ENCODE measurements around the gene IL21R.

IL21R gene

DNA sequence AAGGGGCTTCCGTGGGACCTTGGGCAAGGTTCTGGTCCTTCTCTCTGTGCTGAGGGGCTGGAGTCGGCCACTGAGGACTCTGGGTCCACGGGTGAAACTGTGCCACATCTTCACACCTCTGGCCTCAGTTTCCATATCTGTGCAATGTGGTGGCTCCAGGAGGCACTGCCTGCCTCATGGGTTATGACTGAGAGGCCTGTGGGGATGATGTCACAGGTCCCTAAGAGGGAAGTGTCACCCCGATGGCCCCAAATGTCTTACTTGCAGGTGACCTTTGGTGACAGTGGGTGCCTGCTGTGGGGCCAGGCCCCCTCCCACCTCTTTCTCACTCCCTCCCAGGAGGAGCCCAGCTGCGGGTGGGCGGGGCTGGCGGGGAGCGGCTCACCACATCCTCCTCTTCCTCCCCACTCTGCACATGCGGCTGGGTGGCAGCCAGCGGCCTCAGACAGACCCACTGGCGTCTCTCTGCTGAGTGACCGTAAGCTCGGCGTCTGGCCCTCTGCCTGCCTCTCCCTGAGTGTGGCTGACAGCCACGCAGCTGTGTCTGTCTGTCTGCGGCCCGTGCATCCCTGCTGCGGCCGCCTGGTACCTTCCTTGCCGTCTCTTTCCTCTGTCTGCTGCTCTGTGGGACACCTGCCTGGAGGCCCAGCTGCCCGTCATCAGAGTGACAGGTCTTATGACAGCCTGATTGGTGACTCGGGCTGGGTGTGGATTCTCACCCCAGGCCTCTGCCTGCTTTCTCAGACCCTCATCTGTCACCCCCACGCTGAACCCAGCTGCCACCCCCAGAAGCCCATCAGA lies at the start of gene IL21R:
IL21R (plus strand) TSS at position 407 of the 801 bp plus-strand sequence. CDS start 27,898 bp downstream, outside the sequence.
- peak; percentile 73 to 88 (median 73) for DNase-seq

DNA sequence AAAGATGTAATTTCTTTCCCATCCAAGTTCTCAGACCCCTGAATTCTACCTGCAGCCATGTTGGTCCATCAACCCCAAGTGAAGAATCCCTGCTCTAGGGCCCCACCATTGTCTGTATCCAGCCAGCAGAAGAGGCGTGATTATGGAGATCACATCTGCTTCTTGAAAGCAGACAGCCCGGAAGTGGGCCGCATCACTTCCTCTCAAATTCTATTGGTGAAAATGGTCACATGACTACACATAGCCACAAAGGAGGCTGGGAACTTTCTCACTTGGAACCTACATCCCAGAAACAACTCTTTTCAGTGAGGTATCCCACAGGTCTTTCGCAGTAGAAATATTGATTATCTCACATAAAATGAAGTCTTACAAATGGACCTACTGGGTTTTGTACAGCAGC lies 48.1 kb upstream of the IL21R start:
- no peak for DNase-seq

DNA sequence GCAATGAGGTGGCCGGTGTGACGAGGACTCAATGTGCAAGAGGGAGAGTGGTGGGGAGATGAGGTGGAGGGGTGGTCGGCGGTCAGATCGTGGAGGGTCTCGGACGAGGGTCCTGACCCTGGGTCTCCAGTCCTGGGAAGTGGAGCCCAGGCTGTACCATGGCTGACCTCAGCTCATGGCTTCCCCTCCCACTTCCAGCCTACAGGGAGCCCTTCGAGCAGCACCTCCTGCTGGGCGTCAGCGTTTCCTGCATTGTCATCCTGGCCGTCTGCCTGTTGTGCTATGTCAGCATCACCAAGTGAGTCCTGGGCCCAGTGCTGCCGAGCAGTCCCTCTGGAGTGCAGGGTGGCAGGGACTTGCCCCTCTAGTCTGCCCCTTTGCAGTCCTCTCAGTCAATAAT lies 46.4 kb upstream of the IL21R start:
- DNase-seq = peak; percentile 69 to 70 (median 69)

DNA sequence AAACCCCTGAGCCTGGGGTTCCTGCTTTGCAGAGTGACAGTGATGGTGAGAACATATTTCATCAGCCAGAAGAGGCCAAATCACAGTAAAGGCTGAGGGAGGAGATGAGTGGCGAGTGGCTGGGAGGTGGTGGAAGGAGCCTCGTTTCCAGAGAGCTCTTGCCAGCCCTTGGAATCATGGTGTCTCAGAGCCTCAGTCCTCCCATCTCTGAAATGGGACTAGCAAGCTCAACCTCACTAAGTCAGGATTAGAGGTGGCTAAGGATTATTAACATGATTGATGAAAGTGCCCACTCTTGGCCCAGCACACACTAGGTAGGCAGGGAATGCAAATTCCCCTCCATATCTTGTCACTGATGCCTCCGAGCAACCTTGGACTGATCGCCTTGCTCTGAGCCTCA lies 45.2 kb upstream of the IL21R start:
- DNase-seq = no peak

DNA sequence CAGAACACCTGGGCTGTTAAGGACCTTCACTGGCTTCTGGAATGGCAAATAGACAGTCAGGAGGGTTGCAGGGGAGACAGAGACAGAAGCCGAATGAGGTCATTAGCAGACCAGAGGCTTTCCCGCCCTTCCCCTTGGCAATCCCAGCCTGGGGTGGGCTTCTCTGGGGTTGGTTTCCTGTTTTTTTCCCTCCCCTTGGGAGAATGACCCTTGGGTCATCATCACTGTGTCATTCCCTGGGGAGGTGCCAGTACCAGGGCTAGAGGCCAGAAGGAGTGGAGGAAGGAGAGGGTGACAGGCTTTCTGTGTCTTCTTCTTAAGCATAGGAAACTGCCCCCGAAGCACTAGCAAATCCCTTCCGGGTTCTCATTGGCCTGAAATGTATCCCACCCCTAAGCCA lies 42.9 kb upstream of the IL21R start:
- no peak for DNase-seq

DNA sequence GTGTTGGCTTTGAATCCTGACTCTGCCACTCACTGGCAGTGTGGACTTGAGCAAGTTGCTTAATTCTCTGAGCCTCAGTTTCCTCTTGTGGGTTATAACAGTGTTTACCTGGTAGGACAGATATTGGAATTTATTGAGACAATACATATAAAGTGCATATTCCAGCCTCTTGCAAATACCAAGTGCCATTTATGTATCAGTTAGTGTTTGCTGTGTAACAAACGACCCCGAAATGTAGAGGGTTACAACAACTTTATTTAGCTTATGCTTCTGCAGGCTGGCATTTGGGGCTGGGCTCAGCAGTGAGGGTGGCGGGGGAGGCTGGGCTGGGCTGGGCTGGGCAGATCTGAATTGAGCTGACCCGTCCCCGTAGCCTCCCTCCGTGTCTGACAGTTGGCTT lies 42.4 kb upstream of the IL21R start:
- DNase-seq = no peak

DNA sequence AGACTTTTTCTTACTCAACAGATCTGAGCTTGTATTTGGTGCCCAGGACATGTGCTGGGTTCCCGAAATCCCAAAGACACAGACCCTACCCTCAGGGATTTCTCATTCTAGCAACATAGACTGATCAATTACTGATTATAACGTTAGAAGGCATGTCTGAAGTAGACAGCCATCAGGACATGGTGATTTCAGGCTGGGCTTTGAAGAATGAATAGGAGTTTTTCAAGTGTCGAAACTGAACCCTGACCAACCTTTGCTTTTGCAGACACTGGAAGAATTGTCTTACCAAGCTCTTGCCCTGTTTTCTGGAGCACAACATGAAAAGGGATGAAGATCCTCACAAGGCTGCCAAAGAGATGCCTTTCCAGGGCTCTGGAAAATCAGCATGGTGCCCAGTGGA lies 40.0 kb upstream of the IL21R start:
- DNase-seq = no peak

DNA sequence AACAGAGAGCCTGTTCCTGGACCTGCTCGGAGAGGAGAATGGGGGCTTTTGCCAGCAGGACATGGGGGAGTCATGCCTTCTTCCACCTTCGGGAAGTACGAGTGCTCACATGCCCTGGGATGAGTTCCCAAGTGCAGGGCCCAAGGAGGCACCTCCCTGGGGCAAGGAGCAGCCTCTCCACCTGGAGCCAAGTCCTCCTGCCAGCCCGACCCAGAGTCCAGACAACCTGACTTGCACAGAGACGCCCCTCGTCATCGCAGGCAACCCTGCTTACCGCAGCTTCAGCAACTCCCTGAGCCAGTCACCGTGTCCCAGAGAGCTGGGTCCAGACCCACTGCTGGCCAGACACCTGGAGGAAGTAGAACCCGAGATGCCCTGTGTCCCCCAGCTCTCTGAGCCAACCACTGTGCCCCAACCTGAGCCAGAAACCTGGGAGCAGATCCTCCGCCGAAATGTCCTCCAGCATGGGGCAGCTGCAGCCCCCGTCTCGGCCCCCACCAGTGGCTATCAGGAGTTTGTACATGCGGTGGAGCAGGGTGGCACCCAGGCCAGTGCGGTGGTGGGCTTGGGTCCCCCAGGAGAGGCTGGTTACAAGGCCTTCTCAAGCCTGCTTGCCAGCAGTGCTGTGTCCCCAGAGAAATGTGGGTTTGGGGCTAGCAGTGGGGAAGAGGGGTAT lies 39.3 kb upstream of the IL21R start:
- DNase-seq = no peak

DNA sequence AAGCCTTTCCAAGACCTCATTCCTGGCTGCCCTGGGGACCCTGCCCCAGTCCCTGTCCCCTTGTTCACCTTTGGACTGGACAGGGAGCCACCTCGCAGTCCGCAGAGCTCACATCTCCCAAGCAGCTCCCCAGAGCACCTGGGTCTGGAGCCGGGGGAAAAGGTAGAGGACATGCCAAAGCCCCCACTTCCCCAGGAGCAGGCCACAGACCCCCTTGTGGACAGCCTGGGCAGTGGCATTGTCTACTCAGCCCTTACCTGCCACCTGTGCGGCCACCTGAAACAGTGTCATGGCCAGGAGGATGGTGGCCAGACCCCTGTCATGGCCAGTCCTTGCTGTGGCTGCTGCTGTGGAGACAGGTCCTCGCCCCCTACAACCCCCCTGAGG lies 38.7 kb upstream of the IL21R start:
- DNase-seq = no peak

DNA sequence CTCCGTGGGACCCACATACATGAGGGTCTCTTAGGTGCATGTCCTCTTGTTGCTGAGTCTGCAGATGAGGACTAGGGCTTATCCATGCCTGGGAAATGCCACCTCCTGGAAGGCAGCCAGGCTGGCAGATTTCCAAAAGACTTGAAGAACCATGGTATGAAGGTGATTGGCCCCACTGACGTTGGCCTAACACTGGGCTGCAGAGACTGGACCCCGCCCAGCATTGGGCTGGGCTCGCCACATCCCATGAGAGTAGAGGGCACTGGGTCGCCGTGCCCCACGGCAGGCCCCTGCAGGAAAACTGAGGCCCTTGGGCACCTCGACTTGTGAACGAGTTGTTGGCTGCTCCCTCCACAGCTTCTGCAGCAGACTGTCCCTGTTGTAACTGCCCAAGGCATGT lies 38.2 kb upstream of the IL21R start:
- DNase-seq = no peak

DNA sequence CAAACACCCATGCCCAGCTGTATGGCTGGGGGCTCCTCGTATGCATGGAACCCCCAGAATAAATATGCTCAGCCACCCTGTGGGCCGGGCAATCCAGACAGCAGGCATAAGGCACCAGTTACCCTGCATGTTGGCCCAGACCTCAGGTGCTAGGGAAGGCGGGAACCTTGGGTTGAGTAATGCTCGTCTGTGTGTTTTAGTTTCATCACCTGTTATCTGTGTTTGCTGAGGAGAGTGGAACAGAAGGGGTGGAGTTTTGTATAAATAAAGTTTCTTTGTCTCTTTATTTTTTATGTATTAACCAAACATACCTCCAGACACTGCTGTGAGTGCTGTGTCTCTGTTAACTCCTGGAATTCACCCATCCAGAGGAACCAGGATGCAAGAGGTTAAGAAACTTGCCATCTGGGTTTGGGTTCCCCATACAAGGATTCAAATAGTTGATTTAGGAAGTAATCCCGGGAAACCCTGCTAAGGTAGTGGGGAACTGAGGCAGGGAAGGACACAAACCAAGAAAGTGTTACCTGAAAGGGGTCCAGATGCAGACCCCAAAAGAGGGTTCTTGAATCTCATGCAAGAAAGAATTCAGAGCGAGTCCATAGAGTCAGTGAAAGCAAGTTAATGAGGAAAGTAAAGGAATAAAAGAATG lies 37.4 kb upstream of the IL21R start:
- DNase-seq = no peak

DNA sequence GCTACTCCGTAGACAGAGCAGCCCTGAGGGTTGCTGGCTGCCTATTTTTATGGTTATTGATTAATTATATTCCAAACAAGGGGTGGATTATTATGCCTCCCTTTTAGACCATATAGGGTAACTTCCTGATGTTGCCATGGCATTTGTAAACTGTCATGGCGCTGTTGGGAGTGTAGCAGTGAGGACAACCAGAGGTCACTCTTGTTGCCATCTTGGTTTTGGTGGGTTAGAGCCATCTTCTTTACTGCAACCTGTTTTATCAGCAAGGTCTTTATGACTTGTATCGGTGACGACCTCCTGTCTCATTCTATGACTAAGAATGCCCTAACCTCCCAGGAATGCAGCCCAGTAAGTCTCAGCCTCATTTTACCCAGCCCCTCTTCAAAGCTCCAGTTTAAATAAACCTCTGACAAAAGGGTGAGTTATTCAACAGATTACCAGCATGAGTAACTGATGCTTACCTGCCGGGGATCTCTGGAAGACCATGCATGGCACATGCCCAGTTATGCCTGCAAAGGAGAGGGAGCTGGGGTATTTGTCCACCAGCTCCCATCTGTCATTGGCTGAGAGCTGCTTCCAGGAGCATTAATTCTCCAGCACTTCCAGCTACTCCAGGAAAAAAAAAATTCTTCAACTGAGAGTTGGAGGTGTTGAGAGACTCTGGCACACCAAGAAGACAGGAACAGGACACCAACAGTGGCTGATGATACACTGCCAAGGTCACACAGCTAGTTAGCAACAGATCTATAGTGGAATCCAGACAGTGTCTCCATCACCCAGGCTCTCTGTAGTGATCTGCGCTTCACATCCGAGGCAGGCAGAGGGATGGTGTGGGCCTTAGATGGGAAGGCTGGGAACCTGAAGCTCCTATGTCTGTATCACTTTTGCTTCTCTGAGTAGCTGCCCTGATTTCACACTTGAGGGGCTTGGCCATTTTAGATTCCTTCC lies 36.6 kb upstream of the IL21R start:
- DNase-seq = no peak

DNA sequence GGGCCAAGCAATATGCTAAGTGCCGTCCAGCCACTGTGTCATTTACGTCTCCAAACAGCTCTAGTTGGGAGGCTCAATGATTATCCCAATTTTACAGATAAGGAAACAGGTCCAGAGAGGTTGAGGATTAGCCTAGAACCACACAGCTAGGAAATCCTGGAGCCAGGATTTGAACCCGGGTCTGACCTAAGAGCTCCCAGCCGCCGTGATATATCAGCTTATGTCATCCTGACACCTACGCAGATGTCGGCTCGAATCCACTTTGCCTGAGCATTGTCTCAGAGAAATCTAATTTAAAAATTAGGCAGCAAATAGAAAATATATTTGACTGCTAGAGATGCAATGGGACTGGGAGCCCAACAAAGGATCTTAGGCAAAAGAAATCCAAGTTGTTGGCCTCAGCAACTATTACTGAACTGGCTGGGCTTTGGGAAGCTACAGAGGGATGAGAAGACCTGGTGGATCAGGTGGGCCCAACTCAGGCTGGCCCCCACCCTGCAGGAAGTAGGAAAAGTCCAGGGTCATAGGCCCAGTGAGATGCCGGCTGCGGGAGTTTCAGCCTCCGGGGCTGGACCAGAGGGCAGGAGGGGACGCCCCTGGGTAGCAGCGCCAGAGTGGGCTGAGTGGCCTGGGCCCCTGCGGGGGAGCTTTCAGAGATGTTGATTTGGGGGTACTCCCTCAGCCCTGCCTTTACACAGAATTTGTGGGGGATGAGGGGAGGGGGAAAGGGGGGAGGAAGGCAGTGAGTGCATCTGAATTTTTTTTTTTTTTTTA lies 35.1 kb upstream of the IL21R start:
- peak in 2 of 3 donors; percentile 24 to 59 for DNase-seq

DNA sequence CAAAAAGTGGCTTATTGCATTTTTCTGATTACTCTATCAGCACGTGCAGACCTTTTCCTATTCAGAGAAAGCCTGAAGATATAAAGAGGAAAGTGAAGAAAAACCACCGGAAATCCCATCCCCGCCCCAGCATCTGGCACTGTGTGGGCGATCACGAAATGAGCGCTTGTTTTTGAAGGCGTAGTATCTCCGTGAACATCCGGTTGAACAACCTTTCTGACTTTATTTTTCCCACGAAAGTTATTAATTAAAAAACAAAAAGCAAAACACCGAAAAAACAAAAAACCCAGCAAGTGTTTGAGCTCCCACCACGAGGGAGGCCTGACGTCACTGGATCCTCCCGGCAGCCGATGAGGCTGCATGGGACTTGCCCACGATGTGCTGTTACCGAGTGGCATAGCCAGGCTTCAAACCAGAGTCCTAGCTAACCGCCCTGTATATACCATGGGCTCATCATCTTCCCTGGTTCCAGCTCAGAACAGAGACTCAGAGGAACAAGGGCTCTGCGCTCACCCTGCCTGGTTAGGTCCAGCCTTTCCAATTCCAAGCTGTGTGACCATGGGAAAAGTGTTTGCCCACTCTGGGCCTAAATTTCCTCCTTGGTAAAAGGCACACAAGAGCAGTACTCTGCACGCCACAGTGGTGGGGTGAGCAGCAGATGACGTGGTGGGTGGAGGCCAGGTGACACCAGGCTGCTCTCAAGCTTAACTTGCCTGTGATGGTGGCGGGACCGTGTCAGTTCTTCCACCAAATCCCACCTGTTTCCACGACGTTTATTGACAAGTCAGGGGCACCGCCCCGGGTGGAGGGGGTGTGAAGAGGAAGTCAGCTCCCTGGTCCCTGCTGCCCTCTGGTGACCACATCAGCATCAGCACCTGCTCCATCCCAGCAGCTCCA lies 34.3 kb upstream of the IL21R start:
- DNase-seq = peak; percentile 95 to 98 (median 95)

DNA sequence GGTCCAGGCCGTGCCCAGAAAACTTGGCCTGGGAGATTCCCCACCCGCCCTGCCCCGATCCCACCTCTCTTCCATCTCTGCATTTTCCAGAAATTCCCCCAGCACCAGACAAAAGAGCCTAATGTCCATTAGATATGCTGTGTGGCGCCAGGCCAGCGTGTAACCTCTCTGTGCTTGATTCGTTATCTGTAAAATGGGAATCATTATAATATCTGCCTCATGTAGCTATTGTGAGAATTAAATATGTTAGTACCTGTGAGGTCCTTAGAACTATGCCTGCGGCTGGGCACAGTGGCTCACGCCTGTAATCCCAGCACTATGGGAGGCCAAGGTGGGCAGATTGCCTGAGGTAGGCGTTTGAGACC lies 33.6 kb upstream of the IL21R start:
- no peak for DNase-seq

DNA sequence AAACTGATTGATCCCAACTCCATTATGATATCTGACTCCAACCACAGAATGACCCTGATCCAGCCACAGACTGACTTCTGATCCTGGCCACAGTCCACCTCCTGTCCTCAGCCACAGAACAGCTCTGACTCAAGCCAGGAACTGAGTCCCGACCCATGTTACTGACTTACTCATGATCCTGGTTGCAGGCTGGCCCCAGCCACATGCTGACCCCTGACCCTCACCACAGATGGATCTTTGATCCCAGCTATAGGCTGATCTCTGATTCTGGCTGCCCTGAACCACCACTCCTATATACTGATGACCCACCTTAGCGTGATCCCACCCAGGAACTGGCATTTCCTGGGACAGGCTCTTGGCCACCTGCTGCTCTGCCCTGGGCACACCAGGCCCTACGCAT lies 32.2 kb upstream of the IL21R start:
- DNase-seq = peak in 1 of 3 donors; percentile 32

DNA sequence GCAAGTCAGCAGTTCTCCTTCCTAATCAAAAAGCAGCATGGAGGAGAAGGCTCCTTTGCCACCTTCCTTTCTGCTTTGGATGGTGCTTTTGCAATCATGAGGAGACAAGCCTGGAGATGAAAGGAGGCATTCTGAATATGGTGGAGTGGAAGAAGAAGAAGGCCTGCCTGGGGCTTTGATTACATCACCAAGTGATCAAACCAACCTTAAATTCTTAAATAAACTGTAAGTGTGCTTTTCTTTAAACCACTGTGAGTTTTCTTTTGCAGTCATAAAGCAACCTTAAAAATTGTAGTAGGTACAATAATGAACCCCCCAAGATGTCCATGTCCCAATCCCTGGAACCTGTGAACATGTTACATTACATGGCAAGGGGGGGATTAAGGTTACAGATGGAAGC lies 31.7 kb upstream of the IL21R start:
- DNase-seq = no peak

DNA sequence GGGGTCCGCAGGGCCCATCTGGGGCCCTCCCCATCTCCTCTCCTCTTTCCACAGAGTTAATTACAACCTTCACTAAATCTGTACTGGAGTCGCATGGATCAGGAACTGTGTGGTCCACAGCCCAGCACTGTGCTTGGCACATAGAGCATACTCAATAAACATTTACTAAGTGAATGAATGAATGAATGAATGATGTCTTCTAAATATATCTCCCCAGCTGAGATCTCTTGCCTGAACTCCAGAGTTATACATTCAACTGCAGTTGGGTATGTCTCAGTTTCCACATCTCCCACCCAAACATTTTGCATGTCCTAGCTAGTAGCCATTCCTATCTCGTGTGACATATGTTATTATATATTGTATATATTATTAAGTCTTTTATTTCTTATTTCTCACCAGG lies 28.7 kb upstream of the IL21R start:
- DNase-seq = no peak

DNA sequence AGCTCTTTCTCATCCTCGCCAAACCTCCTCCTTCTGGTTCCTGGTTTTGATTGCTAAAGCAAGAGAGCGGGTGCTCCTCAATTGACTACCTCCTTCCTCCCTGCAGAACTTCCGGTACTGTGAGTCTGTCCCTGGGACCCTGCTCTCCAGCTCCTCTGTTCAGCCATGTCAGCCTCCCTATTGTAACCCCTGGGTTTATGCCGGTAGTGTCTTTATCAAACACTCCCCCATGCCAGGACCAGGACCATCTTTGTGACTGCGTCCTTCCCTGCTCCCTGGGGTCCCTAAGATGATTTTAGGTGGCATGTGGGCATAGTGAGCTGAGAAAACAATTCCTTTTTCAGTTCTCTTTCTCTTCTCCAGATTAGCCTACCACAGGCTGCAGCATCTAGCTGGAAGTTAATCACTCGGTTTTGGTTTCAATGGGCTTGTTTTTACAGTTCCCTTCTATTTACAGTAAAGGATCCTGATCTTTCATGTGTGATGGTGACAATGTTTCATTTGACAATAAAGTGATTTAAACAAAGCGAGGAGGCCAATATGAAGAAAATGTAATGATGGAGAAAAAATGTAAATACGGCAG lies 27.7 kb upstream of the IL21R start:
- peak; percentile 60 to 68 (median 60) for DNase-seq

DNA sequence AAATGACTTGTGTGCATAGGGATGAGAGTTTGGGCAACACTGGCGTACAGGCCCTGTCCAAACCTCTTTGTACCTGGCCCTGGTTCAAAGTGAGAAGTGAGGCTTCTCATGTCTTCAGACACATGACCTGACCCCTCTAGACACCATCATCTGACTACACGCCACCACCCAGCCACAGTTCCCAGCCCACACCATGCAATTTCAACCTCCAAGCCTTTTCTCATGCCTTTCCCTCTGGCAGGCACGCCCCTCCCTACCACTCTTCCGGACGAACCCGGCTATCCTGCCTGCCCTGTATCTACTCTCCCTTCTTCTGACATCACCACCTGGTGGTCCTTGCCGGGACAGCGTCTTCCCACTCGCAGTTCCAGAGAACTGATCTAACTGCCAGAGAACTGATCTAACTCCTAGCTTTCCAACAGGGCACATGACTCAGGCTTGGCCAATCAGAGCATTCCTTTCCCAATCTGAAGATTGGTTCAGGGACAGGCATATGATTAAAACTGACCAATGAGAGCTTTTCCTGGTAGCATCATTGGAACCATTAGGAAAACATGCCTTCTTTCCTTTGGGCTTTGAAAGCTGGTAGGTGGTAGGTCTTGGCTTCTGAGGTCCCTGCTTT lies 27.1 kb upstream of the IL21R start:
- DNase-seq = peak; percentile 83

Measured in suppressor macrophage treated with lipopolysaccharide for 1 hour (primary cell).